SKM-1 treated with dmso at 0.1 percent for 144 hours (cell line): ENCODE results near the gene ARL8B.
A peak's percentile ranks its signal among the peaks of the same experiment; 100 is the strongest.
"Not testable (repeated sequence)": the region's sequence is repeated elsewhere in the genome, so short reads cannot be mapped to it uniquely, and the experiment has no call there.

ENCODE experiments used
- DNase-seq: peaks from one replicate; lab custom pipeline; 2025; ENCODE audit not compliant: unreplicated experiment; lab: John Stamatoyannopoulos, UW

ARL8B gene

GRCh38 chr3:5110337-5110736 lies 11.8 kb upstream of the ARL8B start:
- no peak for DNase-seq

GRCh38 chr3:5112043-5112442 lies 10.0 kb upstream of the ARL8B start:
- DNase-seq: no peak

GRCh38 chr3:5113726-5114125 lies 8.4 kb upstream of the ARL8B start:
- not testable (repeated sequence) for DNase-seq

- DNase-seq: no peak
Observed at GRCh38 chr3:5115506-5116162, 6.5 kb upstream of the ARL8B start.

- no peak for DNase-seq
Observed at GRCh38 chr3:5116538-5116937, 5.6 kb upstream of the ARL8B start.

GRCh38 chr3:5120446-5120845 lies 1.6 kb upstream of the ARL8B start:
- DNase-seq: no peak

- no peak for DNase-seq
Observed at GRCh38 chr3:5122741-5123706, 932 bp downstream of the ARL8B start.

GRCh38 chr3:5123937-5124336 lies 1.8 kb downstream of the ARL8B start:
- DNase-seq: no peak

GRCh38 chr3:5126586-5126985 lies 4.5 kb downstream of the ARL8B start:
- peak; percentile 48 for DNase-seq

GRCh38 chr3:5128849-5129248 lies 6.8 kb downstream of the ARL8B start:
- no peak for DNase-seq

- DNase-seq: no peak
Observed at GRCh38 chr3:5133239-5134018, 11.3 kb downstream of the ARL8B start.

- DNase-seq: no peak
Observed at GRCh38 chr3:5134019-5134391, 11.9 kb downstream of the ARL8B start.

GRCh38 chr3:5134499-5134898 lies 12.4 kb downstream of the ARL8B start:
- DNase-seq: no peak

GRCh38 chr3:5136211-5136918 lies 14.3 kb downstream of the ARL8B start:
- peak; percentile 31 for DNase-seq

GRCh38 chr3:5136919-5137429 lies 14.9 kb downstream of the ARL8B start:
- no peak for DNase-seq

- DNase-seq: no peak
Observed at GRCh38 chr3:5138214-5138981, 16.3 kb downstream of the ARL8B start.

GRCh38 chr3:5140230-5140621 lies 18.1 kb downstream of the ARL8B start:
- no peak for DNase-seq

- no peak for DNase-seq
Observed at GRCh38 chr3:5140839-5141238, 18.7 kb downstream of the ARL8B start.

GRCh38 chr3:5141760-5142159 lies 19.7 kb downstream of the ARL8B start:
- DNase-seq: no peak

GRCh38 chr3:5143464-5143863 lies 21.4 kb downstream of the ARL8B start:
- no peak for DNase-seq
